Neural cell (in vitro differentiated cells): ENCODE results near the gene MAML2.

Source experiments
- CTCF ChIP-seq: fragments of 450-650 bp; IDR thresholded peaks from 2 replicates; pipeline ENCODE4 v1.5.1; 2014; ENCODE audit warnings: antibody characterized with exemption, mild to moderate bottlenecking, moderate library complexity; ENCODE audit not compliant: poor library complexity, severe bottlenecking
- EP300 ChIP-seq: fragments of 450-650 bp; conservative IDR thresholded peaks from 2 replicates; pipeline ENCODE4 v1.6.1; 2014; ENCODE audit warnings: antibody characterized with exemption, mild to moderate bottlenecking, moderate library complexity; ENCODE audit not compliant: poor library complexity, severe bottlenecking
- EZH2 ChIP-seq: fragments of 200-600, 300-800 bp; shearing (Covaris generic), sonication (generic); IDR thresholded peaks from 2 replicates; pipeline ENCODE4 v1.6.1; 2014; ENCODE audit warnings: antibody characterized with exemption, low read length, borderline replicate concordance, mild to moderate bottlenecking; ENCODE audit not compliant: insufficient read depth, poor library complexity, severe bottlenecking
- MXI1 ChIP-seq: fragments of 450-650 bp; conservative IDR thresholded peaks from 2 replicates; pipeline ENCODE4 v1.6.1; 2014; ENCODE audit warnings: antibody characterized with exemption, mild to moderate bottlenecking; ENCODE audit not compliant: poor library complexity, severe bottlenecking
- POLR2AphosphoS5 ChIP-seq: IDR thresholded peaks from 2 replicates; pipeline ENCODE4 v1.6.1; 2012
- RAD21 ChIP-seq: fragments of 450-650 bp; conservative IDR thresholded peaks from 2 replicates; pipeline ENCODE4 v1.6.1; 2014; ENCODE audit warnings: antibody characterized with exemption, mild to moderate bottlenecking, moderate library complexity
- SMC3 ChIP-seq: fragments of 450-650 bp; conservative IDR thresholded peaks from 2 replicates; pipeline ENCODE4 v1.6.1; 2014; ENCODE audit warnings: antibody characterized with exemption, mild to moderate bottlenecking, moderate library complexity; ENCODE audit not compliant: poor library complexity
- TF ChIP-seq, protein P1 (sequence below): IDR thresholded peaks from 2 replicates; pipeline ENCODE4 v1.6.1; 2012; ENCODE audit warnings: borderline replicate concordance

DNA sequence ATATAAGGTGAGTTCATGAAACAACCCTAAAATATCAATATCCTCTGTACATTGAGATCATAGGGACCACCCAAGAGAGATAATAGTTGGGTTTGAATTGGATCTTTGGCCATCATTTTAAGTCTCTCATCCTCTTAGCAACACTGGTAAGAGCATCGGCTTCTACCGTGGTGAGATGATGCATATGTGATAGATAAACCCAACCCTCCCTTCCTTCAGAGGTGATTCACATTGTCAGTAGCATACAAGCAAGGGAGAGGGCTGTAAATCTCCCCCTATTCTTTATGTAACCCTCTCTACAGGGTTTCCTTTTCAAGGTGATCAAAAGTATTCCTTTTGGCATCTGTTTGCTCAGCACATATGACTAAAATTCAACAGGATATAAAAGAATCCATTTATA is 316.7 kb downstream of the MAML2 start:
- TF ChIP-seq RAD21 (no peak), EP300 (no peak), CTCF (no peak), EZH2 (no peak), MXI1 (no peak), SMC3 (no peak), POLR2AphosphoS5 (no peak)
- TF ChIP-seq, protein P1, sequence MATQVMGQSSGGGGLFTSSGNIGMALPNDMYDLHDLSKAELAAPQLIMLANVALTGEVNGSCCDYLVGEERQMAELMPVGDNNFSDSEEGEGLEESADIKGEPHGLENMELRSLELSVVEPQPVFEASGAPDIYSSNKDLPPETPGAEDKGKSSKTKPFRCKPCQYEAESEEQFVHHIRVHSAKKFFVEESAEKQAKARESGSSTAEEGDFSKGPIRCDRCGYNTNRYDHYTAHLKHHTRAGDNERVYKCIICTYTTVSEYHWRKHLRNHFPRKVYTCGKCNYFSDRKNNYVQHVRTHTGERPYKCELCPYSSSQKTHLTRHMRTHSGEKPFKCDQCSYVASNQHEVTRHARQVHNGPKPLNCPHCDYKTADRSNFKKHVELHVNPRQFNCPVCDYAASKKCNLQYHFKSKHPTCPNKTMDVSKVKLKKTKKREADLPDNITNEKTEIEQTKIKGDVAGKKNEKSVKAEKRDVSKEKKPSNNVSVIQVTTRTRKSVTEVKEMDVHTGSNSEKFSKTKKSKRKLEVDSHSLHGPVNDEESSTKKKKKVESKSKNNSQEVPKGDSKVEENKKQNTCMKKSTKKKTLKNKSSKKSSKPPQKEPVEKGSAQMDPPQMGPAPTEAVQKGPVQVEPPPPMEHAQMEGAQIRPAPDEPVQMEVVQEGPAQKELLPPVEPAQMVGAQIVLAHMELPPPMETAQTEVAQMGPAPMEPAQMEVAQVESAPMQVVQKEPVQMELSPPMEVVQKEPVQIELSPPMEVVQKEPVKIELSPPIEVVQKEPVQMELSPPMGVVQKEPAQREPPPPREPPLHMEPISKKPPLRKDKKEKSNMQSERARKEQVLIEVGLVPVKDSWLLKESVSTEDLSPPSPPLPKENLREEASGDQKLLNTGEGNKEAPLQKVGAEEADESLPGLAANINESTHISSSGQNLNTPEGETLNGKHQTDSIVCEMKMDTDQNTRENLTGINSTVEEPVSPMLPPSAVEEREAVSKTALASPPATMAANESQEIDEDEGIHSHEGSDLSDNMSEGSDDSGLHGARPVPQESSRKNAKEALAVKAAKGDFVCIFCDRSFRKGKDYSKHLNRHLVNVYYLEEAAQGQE, result no peak
